IMR-90 (cell line): Measurements from ENCODE around the gene LNX1.

Source experiments
- BHLHE40 ChIP-seq: fragments of 150-350 bp; IDR thresholded peaks from 2 replicates; pipeline ENCODE4 v1.6.1; 2016; ENCODE audit warnings: mild to moderate bottlenecking, low read depth, low read length
- CEBPB ChIP-seq: IDR thresholded peaks from 2 replicates; pipeline ENCODE4 v1.6.1; 2012; ENCODE audit warnings: low read depth, low read length, improper control_type of control experiment
- CTCF ChIP-seq: conservative IDR thresholded peaks from 2 replicates; pipeline ENCODE4 v1.5.1; 2012; ENCODE audit warnings: mild to moderate bottlenecking, low read depth, low read length, improper control_type of control experiment
- FOS ChIP-seq: fragments of 150-350 bp; IDR thresholded peaks from 2 replicates; pipeline ENCODE4 v1.6.1; 2016; ENCODE audit warnings: low read depth, low read length
- MAFK ChIP-seq: IDR thresholded peaks from 2 replicates; pipeline ENCODE4 v1.6.1; 2012; ENCODE audit warnings: low read depth, low read length, improper control_type of control experiment
- MXI1 ChIP-seq: IDR thresholded peaks from 2 replicates; pipeline ENCODE4 v1.6.1; 2012; ENCODE audit warnings: low read depth, mild to moderate bottlenecking, low read length, moderate library complexity, borderline replicate concordance
- NFE2L2 ChIP-seq: fragments of 150-350 bp; IDR thresholded peaks from 2 replicates; pipeline ENCODE4 v1.6.1; 2016; ENCODE audit warnings: low read depth, mild to moderate bottlenecking, low read length
- POLR2A ChIP-seq: IDR thresholded peaks from 2 replicates; pipeline ENCODE4 v1.6.1; 2012; ENCODE audit warnings: mild to moderate bottlenecking, low read depth, low read length
- RAD21 ChIP-seq: IDR thresholded peaks from 2 replicates; pipeline ENCODE4 v1.6.1; 2012; ENCODE audit warnings: low read length, improper control_type of control experiment
- RFX5 ChIP-seq: IDR thresholded peaks from 2 replicates; pipeline ENCODE4 v1.8.0; 2012; ENCODE audit warnings: low read depth, mild to moderate bottlenecking, low read length, moderate library complexity
- SMC3 ChIP-seq: fragments of 150-350 bp; IDR thresholded peaks from 2 replicates; pipeline ENCODE4 v1.6.1; 2016; ENCODE audit warnings: low read depth, mild to moderate bottlenecking, antibody characterized with exemption, low read length, moderate library complexity
- USF2 ChIP-seq: fragments of 150-350 bp; IDR thresholded peaks from 2 replicates; pipeline ENCODE4 v1.6.1; 2017; ENCODE audit warnings: mild to moderate bottlenecking, antibody characterized with exemption, low read length, low read depth
- TF ChIP-seq, protein P1 (sequence below): fragments of 150-350 bp; IDR thresholded peaks from 2 replicates; pipeline ENCODE4 v1.6.1; 2016; ENCODE audit warnings: low read depth, mild to moderate bottlenecking, low read length, moderate library complexity, borderline replicate concordance

DNA sequence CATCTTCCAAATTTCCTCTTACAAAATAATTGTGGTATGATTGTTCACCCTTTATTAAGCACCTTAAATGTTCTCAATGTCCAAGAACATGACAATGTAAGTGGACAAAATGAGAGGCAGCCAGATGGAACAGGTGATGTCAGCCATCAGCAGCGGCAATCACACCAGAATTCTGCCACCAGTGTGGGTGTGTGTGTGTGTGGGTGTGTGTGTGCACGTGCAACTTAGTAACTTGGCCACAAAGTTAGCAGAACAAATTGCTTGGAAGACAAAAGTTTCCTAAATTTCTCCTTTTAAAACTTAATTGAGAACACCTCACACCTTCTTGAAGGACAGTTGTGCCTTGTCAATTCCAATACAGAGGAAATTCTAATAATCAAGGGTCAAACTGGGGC lies 18.7 kb downstream of the LNX1 start:
- TF ChIP-seq CTCF (no peak), POLR2A (no peak), USF2 (no peak), CEBPB (no peak), RFX5 (no peak), MAFK (no peak), RAD21 (no peak), MXI1 (no peak), SMC3 (no peak), BHLHE40 (no peak), FOS (no peak), NFE2L2 (no peak)
- TF ChIP-seq, protein P1, sequence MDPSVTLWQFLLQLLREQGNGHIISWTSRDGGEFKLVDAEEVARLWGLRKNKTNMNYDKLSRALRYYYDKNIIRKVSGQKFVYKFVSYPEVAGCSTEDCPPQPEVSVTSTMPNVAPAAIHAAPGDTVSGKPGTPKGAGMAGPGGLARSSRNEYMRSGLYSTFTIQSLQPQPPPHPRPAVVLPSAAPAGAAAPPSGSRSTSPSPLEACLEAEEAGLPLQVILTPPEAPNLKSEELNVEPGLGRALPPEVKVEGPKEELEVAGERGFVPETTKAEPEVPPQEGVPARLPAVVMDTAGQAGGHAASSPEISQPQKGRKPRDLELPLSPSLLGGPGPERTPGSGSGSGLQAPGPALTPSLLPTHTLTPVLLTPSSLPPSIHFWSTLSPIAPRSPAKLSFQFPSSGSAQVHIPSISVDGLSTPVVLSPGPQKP: no peak
